GM12878 (cell line): ENCODE results near the gene CT47A7. TPM values are rescaled to one million over a fixed set of nuclear protein-coding genes. Genes with fewer than 3 reads are reported as not detected.
A peak's percentile ranks its signal among the peaks of the same experiment; 100 is the strongest.
"Not testable (repeated sequence)": the region's sequence is repeated elsewhere in the genome, so short reads cannot be mapped to it uniquely, and the experiment has no call there.

Experiments
- ATAC-seq: fragments of 200-7000 bp; cut with Tn5 transposase; 3 replicates; pipeline ENCODE4 v1.9.1; 2020; ENCODE audit warnings: mild to moderate bottlenecking, moderate library complexity
- BruUV-seq: library from RNA; stranded (reverse); fragments of 400-500 nt; replicated peaks from 2 replicates; lab custom pipeline; 2021; lab: Mats Ljungman, UMichigan
- CTCF ChIA-PET: fragments of 300-600 bp; sonication (Branson Sonifier 250); formaldehyde crosslinking; extraction: SDS; loops from one replicate; lab custom pipeline; 2021; ENCODE audit warnings: inconsistent platforms; lab: Yijun Ruan, JAX
- POLR2A ChIA-PET: fragments of 350-600 bp; formaldehyde crosslinking; extraction: SDS; loops from one replicate; lab custom pipeline; 2021; ENCODE audit warnings: inconsistent platforms; lab: Charles Lee
- RAD21 ChIA-PET: fragments of 300-600 bp; sonication (Branson Sonifier 250); formaldehyde crosslinking; loops from one replicate; lab custom pipeline; 2023; ENCODE audit warnings: antibody characterized with exemption; ENCODE audit not compliant: unreplicated experiment; lab: Charles Lee
- SMC1A ChIA-PET: fragments of 300-600 bp; sonication (Branson Sonifier 250); formaldehyde crosslinking; loops from one replicate; lab custom pipeline; 2023; ENCODE audit not compliant: unreplicated experiment, uncharacterized antibody; lab: Charles Lee
- DNase-seq: peaks from one replicate; pipeline ENCODE4 v3.0.0-alpha.2; 2011; ENCODE audit warnings: low read depth, low spot score
- FAIRE-seq: peaks from 3 replicates; lab custom pipeline; 2011; peaks lifted over from hg19 to GRCh38; lab: Jason Lieb, UNC
- H2AFZ ChIP-seq: 2 replicates; pipeline ENCODE4 v1.6.0; 2011; ENCODE audit warnings: low read depth, low read length, control low read depth; ENCODE audit not compliant: control insufficient read depth
- H3K27ac ChIP-seq: 2 replicates; pipeline ENCODE4 v1.5.1; 2011; ENCODE audit warnings: control low read depth; ENCODE audit not compliant: control insufficient read depth, insufficient read depth
- H3K27me3 ChIP-seq, 2 experiments: replicated peaks in 1 of 2; 2 replicates each; pipeline versions ENCODE4 v1.6.0 to v1.6.1; 2011; ENCODE audit warnings: low read length in 1 of 2; ENCODE audit not compliant: control insufficient read depth in 2 of 2, insufficient read depth in 2 of 2
- H3K36me3 ChIP-seq, 2 experiments: 2 replicates each; pipeline ENCODE4 v1.5.1; 2011; ENCODE audit warnings: low read length in 1 of 2; ENCODE audit not compliant: control insufficient read depth in 2 of 2, insufficient read depth in 2 of 2
- H3K4me1 ChIP-seq: 2 replicates; pipeline ENCODE4 v1.6.1; 2011; ENCODE audit warnings: mild to moderate bottlenecking, low read length, moderate library complexity, mixed read lengths; ENCODE audit not compliant: control insufficient read depth, insufficient read depth
- H3K4me2 ChIP-seq: 2 replicates; pipeline ENCODE4 v1.6.0; 2011; ENCODE audit warnings: control low read depth; ENCODE audit not compliant: control insufficient read depth, insufficient read depth
- H3K4me3 ChIP-seq: fragments of 200-600 bp; sonication (generic); 2 replicates; pipeline ENCODE4 v1.5.1; 2016
- H3K79me2 ChIP-seq: 2 replicates; pipeline ENCODE4 v1.6.0; 2011; ENCODE audit warnings: low read length; ENCODE audit not compliant: control insufficient read depth, insufficient read depth
- H3K9ac ChIP-seq: 2 replicates; pipeline ENCODE4 v1.8.0; 2011; ENCODE audit warnings: low read length, control low read depth, mixed read lengths; ENCODE audit not compliant: control insufficient read depth, insufficient read depth
- H3K9me3 ChIP-seq: replicated peaks from 3 replicates; pipeline ENCODE4 v1.5.1; 2011; ENCODE audit warnings: mild to moderate bottlenecking, low read length; ENCODE audit not compliant: control insufficient read depth, insufficient read depth
- H4K20me1 ChIP-seq: 2 replicates; pipeline ENCODE4 v1.6.0; 2011; ENCODE audit not compliant: control insufficient read depth, insufficient read depth
- CREB1 ChIP-seq: IDR thresholded peaks from 2 replicates; pipeline ENCODE4 v1.6.1; 2012; ENCODE audit warnings: low read depth, mild to moderate bottlenecking, inconsistent platforms
- MEF2B ChIP-seq: fragments of 450-650 bp; IDR thresholded peaks from 2 replicates; pipeline ENCODE4 v1.6.1; 2018; ENCODE audit warnings: mild to moderate bottlenecking, moderate library complexity; ENCODE audit not compliant: partially characterized antibody, poor library complexity, severe bottlenecking
- POLR2A ChIP-seq: IDR thresholded peaks from 2 replicates; pipeline ENCODE4 v1.6.1; 2011; ENCODE audit warnings: low read depth, mild to moderate bottlenecking, low read length
- WGBS: methylation state at CpG from one replicate; pipeline ENCODE4 v1.1.6; 2016; ENCODE audit warnings: low lambda C conversion rate; ENCODE audit not compliant: insufficient replicate concordance, insufficient coverage; ENCODE audit errors: missing lambda C conversion rate; 5-methylcytosine and 5-hydroxymethylcytosine counted together
- in situ Hi-C: fragments of 300-500 bp; cut with MboI; formaldehyde crosslinking; loops from 9 replicates; pipeline ENCODE4 v1.14.3; 2018; ENCODE audit warnings: mixed read lengths
- intact Hi-C: fragments of 100-400 bp; cut with micrococcal nuclease; formaldehyde crosslinking; loops from one replicate; pipeline ENCODE4 v1.14.2; 2022; ENCODE audit not compliant: unreplicated experiment
- polyA plus RNA-seq, 11 experiments: library from polyadenylated mRNA; depleted of rRNA in 4 of 11; unstranded in 6 of 11; stranded (reverse) in 5 of 11; fragments of >200 nt; fragmentation: Nextera tagmentation in 4 of 11; fragmentation: Illumina TruSeq in 1 of 11; extraction: Ambion mirVana in 4 of 11; extraction: Trizol in 1 of 11; gene quantifications; 1 replicate in 1 of 11; 2 replicates in 10 of 11; pipeline versions ENCODE4 v1.2.1 to v1.2.3, GENCODE V29; 2011 to 2016; ENCODE audit warnings: inconsistent platforms in 2 of 11, missing spikeins in 2 of 11, low read depth in 1 of 11
- small RNA-seq: library from RNA; depleted of rRNA; stranded (forward); fragments of <200 nt; gene quantifications from one replicate; pipeline ENCODE3, GENCODE V24; 2014
- total RNA-seq, 4 experiments: library from RNA; depleted of rRNA in 3 of 4; stranded (reverse); fragments of >200 nt in 3 of 4; fragmentation: Illumina TruSeq in 1 of 4; extraction: Trizol in 1 of 4; gene quantifications; 2 replicates each; pipeline versions ENCODE4 v1.2.1 to v1.2.3, GENCODE V29; 2013 to 2021

Gene CT47A7
- total and polyA plus RNA-seq, 10 of the 15 experiments (the other 5 are each of a cell fraction or from before 2014, with no cell fraction given) = not detected

- H3K27me3 ChIP-seq = no peaks in the 10 kb centered on the region
- no peaks in the 10 kb centered on the region for H4K20me1 ChIP-seq
- TF ChIP-seq POLR2A = no peak
- TF ChIP-seq MEF2B = peak; percentile 41
- no peak for TF ChIP-seq CREB1
- TF ChIP-seq, all 136 proteins: peak for 1
- no peak overlapping the region for H2AFZ ChIP-seq
- no peaks in the 10 kb centered on the region for H3K36me3 ChIP-seq
- peak; percentile 44 for ATAC-seq
- no peaks in the 10 kb centered on the region for H3K4me1 ChIP-seq
- peak overlapping the region; percentile 35; the same call in 1 of the 2 replicates for H3K4me2 ChIP-seq
- H3K4me3 ChIP-seq = no peak overlapping the region
- H3K9ac ChIP-seq = no peak overlapping the region
- H3K9me3 ChIP-seq = no peaks in the 10 kb centered on the region
- CTCF ChIA-PET = interaction anchor here (0.6 to 2.3 kb wide), 7 partner anchors 10 to 690 kb away, joined by 3 to 12 read pairs (median 3); no protein-coding TSS in a partner anchor
- RAD21 ChIA-PET = interaction anchor here (1.3 to 2.2 kb wide), 3 partner anchors 209 to 583 kb away, joined by 3 to 7 read pairs (median 4); no protein-coding TSS in a partner anchor
- intact Hi-C loops (no loop called here), in situ Hi-C loops (no loop called here)
- SMC1A ChIA-PET = interaction anchor here (1.7 to 4.4 kb wide), 2 partner anchors 210 to 308 kb away, joined by 8 to 17 read pairs; no protein-coding TSS in a partner anchor
- H3K79me2 ChIP-seq = no peaks in the 10 kb centered on the region
- no peak for DNase-seq
- no TSS peak for BruUV-seq
- no peak for FAIRE-seq
- WGBS = 19% methylated on average over 3 of the region's 3 CpGs
- H3K27ac ChIP-seq = no peak overlapping the region
- POLR2A ChIA-PET = no interaction called here
Observed at GRCh38 chrX:120999413-120999812, 43.0 kb upstream of the CT47A7 start.

GRCh38 chrX:120985660-120986059, 29.3 kb upstream of the CT47A7 start, which contains the start of gene CT47A1:
TSS of gene CT47A1 (minus strand) at chrX:120985760. CDS start at chrX:120985529, 231 bp downstream.
- H3K9ac ChIP-seq, H4K20me1 ChIP-seq, intact Hi-C loops, DNase-seq, H3K4me3 ChIP-seq, SMC1A ChIA-PET, H3K4me1 ChIP-seq, BruUV-seq, H3K4me2 ChIP-seq, H3K27me3 ChIP-seq, H3K27ac ChIP-seq, H3K9me3 ChIP-seq, H2AFZ ChIP-seq, POLR2A ChIA-PET, FAIRE-seq, H3K36me3 ChIP-seq, ATAC-seq, RAD21 ChIA-PET, CTCF ChIA-PET, in situ Hi-C loops, H3K79me2 ChIP-seq: not testable (repeated sequence)
- no CpG with 5 or more reads among the region's 8 CpGs for WGBS

Small RNA genes within 50 kb of the gene (small RNA-seq; reads per million reads assigned to genes)
- gene AL670379.1 = not detected
- not detected for gene AL670379.10
- gene AL670379.11 = not detected
- gene AL670379.12 = not detected
- not detected for gene AL670379.2
- gene AL670379.3 = not detected
- gene AL670379.4 = not detected
- not detected for gene AL670379.5
- gene AL670379.6 = not detected
- gene AL670379.7 = not detected
- gene AL670379.8 = not detected
- not detected for gene AL670379.9

Other genes starting within 250 kb of the CT47A7 start
Only the 7 nearest of the 12 such genes appear.
- not detected in 2 replicates for gene CT47A11, start 19.4 kb downstream of the CT47A7 start, total RNA-seq (2014; rRNA removed)
- gene CT47A11, start 19.4 kb downstream of the CT47A7 start, total RNA-seq (2014; rRNA removed; fragmentation: Illumina TruSeq; extraction: Trizol) = not detected in 2 replicates
- gene CT47A11, start 19.4 kb downstream of the CT47A7 start, total RNA-seq (2021) = not detected in 2 replicates
- gene CT47A11, start 19.4 kb downstream of the CT47A7 start, polyA plus RNA-seq (2011; rRNA removed) = not detected in 2 replicates
- gene CT47A11, start 19.4 kb downstream of the CT47A7 start, polyA plus RNA-seq (2014; fragmentation: Illumina TruSeq; extraction: Trizol) = not detected in 2 replicates
- not detected for gene CT47A11, start 19.4 kb downstream of the CT47A7 start, polyA plus RNA-seq (2014; fragmentation: Nextera tagmentation; extraction: Ambion mirVana)
- not detected in 2 replicates for gene CT47A11, start 19.4 kb downstream of the CT47A7 start, polyA plus RNA-seq (2014; rRNA removed)
- gene CT47A11, start 19.4 kb downstream of the CT47A7 start, polyA plus RNA-seq (2016; fragmentation: Nextera tagmentation; extraction: Ambion mirVana) = not detected
- gene CT47A10, start 14.6 kb downstream of the CT47A7 start, total RNA-seq (2014; rRNA removed) = not detected in 2 replicates
- gene CT47A10, start 14.6 kb downstream of the CT47A7 start, total RNA-seq (2014; rRNA removed; fragmentation: Illumina TruSeq; extraction: Trizol) = not detected in 2 replicates
- gene CT47A10, start 14.6 kb downstream of the CT47A7 start, total RNA-seq (2021) = not detected in 2 replicates
- gene CT47A10, start 14.6 kb downstream of the CT47A7 start, polyA plus RNA-seq (2011; rRNA removed) = not detected in 2 replicates
- not detected in 2 replicates for gene CT47A10, start 14.6 kb downstream of the CT47A7 start, polyA plus RNA-seq (2014; fragmentation: Illumina TruSeq; extraction: Trizol)
- gene CT47A10, start 14.6 kb downstream of the CT47A7 start, polyA plus RNA-seq (2014; fragmentation: Nextera tagmentation; extraction: Ambion mirVana) = not detected
- not detected in 2 replicates for gene CT47A10, start 14.6 kb downstream of the CT47A7 start, polyA plus RNA-seq (2014; rRNA removed)
- gene CT47A10, start 14.6 kb downstream of the CT47A7 start, polyA plus RNA-seq (2016; fragmentation: Nextera tagmentation; extraction: Ambion mirVana) = not detected
- gene CT47A9, start 9.7 kb downstream of the CT47A7 start, total RNA-seq (2014; rRNA removed) = not detected in 2 replicates
- gene CT47A9, start 9.7 kb downstream of the CT47A7 start, total RNA-seq (2014; rRNA removed; fragmentation: Illumina TruSeq; extraction: Trizol) = not detected in 2 replicates
- not detected in 2 replicates for gene CT47A9, start 9.7 kb downstream of the CT47A7 start, total RNA-seq (2021)
- gene CT47A9, start 9.7 kb downstream of the CT47A7 start, polyA plus RNA-seq (2011; rRNA removed) = not detected in 2 replicates
- not detected in 2 replicates for gene CT47A9, start 9.7 kb downstream of the CT47A7 start, polyA plus RNA-seq (2014; fragmentation: Illumina TruSeq; extraction: Trizol)
- gene CT47A9, start 9.7 kb downstream of the CT47A7 start, polyA plus RNA-seq (2014; fragmentation: Nextera tagmentation; extraction: Ambion mirVana) = not detected
- gene CT47A9, start 9.7 kb downstream of the CT47A7 start, polyA plus RNA-seq (2014; rRNA removed) = not detected in 2 replicates
- not detected for gene CT47A9, start 9.7 kb downstream of the CT47A7 start, polyA plus RNA-seq (2016; fragmentation: Nextera tagmentation; extraction: Ambion mirVana)
- gene CT47A8, start 4.9 kb downstream of the CT47A7 start, total RNA-seq (2014; rRNA removed) = not detected in 2 replicates
- gene CT47A8, start 4.9 kb downstream of the CT47A7 start, total RNA-seq (2014; rRNA removed; fragmentation: Illumina TruSeq; extraction: Trizol) = not detected in 2 replicates
- not detected in 2 replicates for gene CT47A8, start 4.9 kb downstream of the CT47A7 start, total RNA-seq (2021)
- not detected in 2 replicates for gene CT47A8, start 4.9 kb downstream of the CT47A7 start, polyA plus RNA-seq (2011; rRNA removed)
- not detected in 2 replicates for gene CT47A8, start 4.9 kb downstream of the CT47A7 start, polyA plus RNA-seq (2014; fragmentation: Illumina TruSeq; extraction: Trizol)
- gene CT47A8, start 4.9 kb downstream of the CT47A7 start, polyA plus RNA-seq (2014; fragmentation: Nextera tagmentation; extraction: Ambion mirVana) = not detected
- not detected in 2 replicates for gene CT47A8, start 4.9 kb downstream of the CT47A7 start, polyA plus RNA-seq (2014; rRNA removed)
- not detected for gene CT47A8, start 4.9 kb downstream of the CT47A7 start, polyA plus RNA-seq (2016; fragmentation: Nextera tagmentation; extraction: Ambion mirVana)
- gene CT47A6, start 4.9 kb upstream of the CT47A7 start, total RNA-seq (2014; rRNA removed) = not detected in 2 replicates
- not detected in 2 replicates for gene CT47A6, start 4.9 kb upstream of the CT47A7 start, total RNA-seq (2014; rRNA removed; fragmentation: Illumina TruSeq; extraction: Trizol)
- gene CT47A6, start 4.9 kb upstream of the CT47A7 start, total RNA-seq (2021) = not detected in 2 replicates
- gene CT47A6, start 4.9 kb upstream of the CT47A7 start, polyA plus RNA-seq (2011; rRNA removed) = not detected in 2 replicates
- gene CT47A6, start 4.9 kb upstream of the CT47A7 start, polyA plus RNA-seq (2014; fragmentation: Illumina TruSeq; extraction: Trizol) = not detected in 2 replicates
- not detected for gene CT47A6, start 4.9 kb upstream of the CT47A7 start, polyA plus RNA-seq (2014; fragmentation: Nextera tagmentation; extraction: Ambion mirVana)
- gene CT47A6, start 4.9 kb upstream of the CT47A7 start, polyA plus RNA-seq (2014; rRNA removed) = not detected in 2 replicates
- not detected for gene CT47A6, start 4.9 kb upstream of the CT47A7 start, polyA plus RNA-seq (2016; fragmentation: Nextera tagmentation; extraction: Ambion mirVana)
- not detected in 2 replicates for gene CT47A5, start 9.7 kb upstream of the CT47A7 start, total RNA-seq (2014; rRNA removed)
- not detected in 2 replicates for gene CT47A5, start 9.7 kb upstream of the CT47A7 start, total RNA-seq (2014; rRNA removed; fragmentation: Illumina TruSeq; extraction: Trizol)
- not detected in 2 replicates for gene CT47A5, start 9.7 kb upstream of the CT47A7 start, total RNA-seq (2021)
- not detected in 2 replicates for gene CT47A5, start 9.7 kb upstream of the CT47A7 start, polyA plus RNA-seq (2011; rRNA removed)
- not detected in 2 replicates for gene CT47A5, start 9.7 kb upstream of the CT47A7 start, polyA plus RNA-seq (2014; fragmentation: Illumina TruSeq; extraction: Trizol)
- not detected for gene CT47A5, start 9.7 kb upstream of the CT47A7 start, polyA plus RNA-seq (2014; fragmentation: Nextera tagmentation; extraction: Ambion mirVana)
- gene CT47A5, start 9.7 kb upstream of the CT47A7 start, polyA plus RNA-seq (2014; rRNA removed) = not detected in 2 replicates
- not detected for gene CT47A5, start 9.7 kb upstream of the CT47A7 start, polyA plus RNA-seq (2016; fragmentation: Nextera tagmentation; extraction: Ambion mirVana)
- not detected in 2 replicates for gene CT47A4, start 14.6 kb upstream of the CT47A7 start, total RNA-seq (2014; rRNA removed)
- not detected in 2 replicates for gene CT47A4, start 14.6 kb upstream of the CT47A7 start, total RNA-seq (2014; rRNA removed; fragmentation: Illumina TruSeq; extraction: Trizol)
- not detected in 2 replicates for gene CT47A4, start 14.6 kb upstream of the CT47A7 start, total RNA-seq (2021)
- gene CT47A4, start 14.6 kb upstream of the CT47A7 start, polyA plus RNA-seq (2011; rRNA removed) = not detected in 2 replicates
- not detected in 2 replicates for gene CT47A4, start 14.6 kb upstream of the CT47A7 start, polyA plus RNA-seq (2014; fragmentation: Illumina TruSeq; extraction: Trizol)
- not detected for gene CT47A4, start 14.6 kb upstream of the CT47A7 start, polyA plus RNA-seq (2014; fragmentation: Nextera tagmentation; extraction: Ambion mirVana)
- gene CT47A4, start 14.6 kb upstream of the CT47A7 start, polyA plus RNA-seq (2014; rRNA removed) = not detected in 2 replicates
- not detected for gene CT47A4, start 14.6 kb upstream of the CT47A7 start, polyA plus RNA-seq (2016; fragmentation: Nextera tagmentation; extraction: Ambion mirVana)